Neuronal stem cell (in vitro differentiated cells): ENCODE measurements around the gene OCA2.
A peak's percentile ranks its signal among the peaks of the same experiment; 100 is the strongest.

Source experiments
- DNase-seq: peaks from one replicate; pipeline ENCODE4 v3.0.0-alpha.2; 2013; ENCODE audit warnings: low spot score
- H2AFZ ChIP-seq: one replicate; pipeline ENCODE4 v1.6.1; 2013; ENCODE audit warnings: mild to moderate bottlenecking, low read length, inconsistent platforms
- H2AK5ac ChIP-seq: 2 replicates; pipeline ENCODE4 v1.6.1; 2013; ENCODE audit warnings: low read depth, mild to moderate bottlenecking, inconsistent platforms, low read length, moderate library complexity, mixed read lengths
- H2BK120ac ChIP-seq: 2 replicates; pipeline ENCODE4 v1.6.1; 2013; ENCODE audit warnings: low read depth, mild to moderate bottlenecking, inconsistent platforms, low read length, moderate library complexity, mixed read lengths
- H2BK12ac ChIP-seq: one replicate; pipeline ENCODE4 v1.6.1; 2013; ENCODE audit warnings: low read length, inconsistent platforms
- H2BK15ac ChIP-seq: 2 replicates; pipeline ENCODE4 v1.6.1; 2013; ENCODE audit warnings: mild to moderate bottlenecking, low read length, inconsistent platforms, mixed read lengths
- H2BK5ac ChIP-seq: one replicate; pipeline ENCODE4 v1.6.1; 2013; ENCODE audit warnings: inconsistent platforms, mild to moderate bottlenecking, low read length, moderate library complexity
- H3K14ac ChIP-seq: one replicate; pipeline ENCODE4 v1.6.1; 2013; ENCODE audit warnings: low read length, inconsistent platforms
- H3K18ac ChIP-seq: 2 replicates; pipeline ENCODE4 v1.6.1; 2013; ENCODE audit warnings: low read length, inconsistent platforms
- H3K23ac ChIP-seq: 2 replicates; pipeline ENCODE4 v1.6.1; 2013; ENCODE audit warnings: low read depth, mild to moderate bottlenecking, mixed read lengths, low read length, inconsistent platforms; ENCODE audit not compliant: poor library complexity
- H3K27ac ChIP-seq: replicated peaks from 3 replicates; pipeline ENCODE4 v1.5.1; 2013; ENCODE audit warnings: low read length, inconsistent platforms
- H3K27me3 ChIP-seq, 3 experiments: 2 replicates each; pipeline ENCODE4 v1.6.1; 2013; ENCODE audit warnings: low read length in 3 of 3, mild to moderate bottlenecking in 2 of 3, inconsistent platforms in 1 of 3, low read depth in 1 of 3, mixed read lengths in 1 of 3, moderate library complexity in 1 of 3; ENCODE audit not compliant: control insufficient read depth in 3 of 3, insufficient read depth in 3 of 3
- H3K36me3 ChIP-seq, 2 donors: replicated peaks in 1 of 2; 2 replicates each; pipeline ENCODE4 v1.6.1; 2013; ENCODE audit warnings: low read length in 2 of 2; ENCODE audit not compliant: control insufficient read depth in 2 of 2, insufficient read depth in 2 of 2
- H3K4ac ChIP-seq: 2 replicates; pipeline ENCODE4 v1.6.1; 2013; ENCODE audit warnings: inconsistent platforms, mild to moderate bottlenecking, low read length, moderate library complexity
- H3K4me1 ChIP-seq, 2 donors: 1 replicate in 1 of 2; 2 replicates in 1 of 2; pipeline ENCODE4 v1.6.1; 2013; ENCODE audit warnings: low read length in 2 of 2, low read depth in 1 of 2; ENCODE audit not compliant: control insufficient read depth in 2 of 2, insufficient read depth in 1 of 2
- H3K4me2 ChIP-seq: one replicate; pipeline ENCODE4 v1.6.1; 2013; ENCODE audit warnings: mild to moderate bottlenecking, low read length, inconsistent platforms; ENCODE audit not compliant: insufficient read depth, poor library complexity, severe bottlenecking
- H3K4me3 ChIP-seq, 2 donors: 2 replicates each; pipeline ENCODE4 v1.5.1; 2013; ENCODE audit warnings: low read length in 2 of 2, mild to moderate bottlenecking in 2 of 2, inconsistent platforms in 1 of 2, moderate library complexity in 1 of 2
- H3K79me1 ChIP-seq: one replicate; pipeline ENCODE4 v1.6.1; 2013; ENCODE audit warnings: low read depth, mild to moderate bottlenecking, inconsistent platforms, low read length, moderate library complexity
- H3K9ac ChIP-seq: one replicate; pipeline ENCODE4 v1.6.1; 2013; ENCODE audit warnings: mild to moderate bottlenecking, low read depth, low read length, inconsistent platforms; ENCODE audit not compliant: poor library complexity
- H3K9me3 ChIP-seq, 2 donors: replicated peaks in 1 of 2; 2 replicates each; pipeline versions ENCODE3 to v1.6.1; 2013; ENCODE audit warnings: low read length in 2 of 2, mild to moderate bottlenecking in 2 of 2, inconsistent platforms in 1 of 2, low read depth in 1 of 2, mixed read lengths in 1 of 2, moderate library complexity in 1 of 2; ENCODE audit not compliant: control insufficient read depth in 2 of 2, insufficient read depth in 1 of 2
- H4K8ac ChIP-seq: one replicate; pipeline ENCODE4 v1.6.1; 2013; ENCODE audit warnings: low read depth, mild to moderate bottlenecking, inconsistent platforms, low read length, moderate library complexity
- H4K91ac ChIP-seq: one replicate; pipeline ENCODE4 v1.6.1; 2013; ENCODE audit warnings: low read length, low read depth, mild to moderate bottlenecking, inconsistent platforms; ENCODE audit not compliant: poor library complexity
- WGBS, 2 donors: extraction: QIAGEN DNeasy Blood & Tissue Kit; methylation state at CpG; one replicate each; pipeline ENCODE4 v1.1.7; 2013; ENCODE audit warnings: missing lambda C conversion rate in 2 of 2, mixed read lengths in 1 of 2; ENCODE audit not compliant: insufficient read length in 2 of 2, insufficient replicate concordance in 1 of 2; ENCODE audit errors: extremely low coverage in 2 of 2; 5-methylcytosine and 5-hydroxymethylcytosine counted together

The OCA2 gene

GRCh38 chr15:27835233-27835939 is 263.7 kb downstream of the OCA2 start:
- Histone ChIP-seq H3K4me2 (no peak overlapping the region), H3K14ac (no peak overlapping the region)
- whole genome bisulfite sequencing, 2 donors, result no CpG with 5 or more reads among the region's 13 CpGs

GRCh38 chr15:27834684-27835083 is 264.4 kb downstream of the OCA2 start:
- H3K27me3 ChIP-seq, result no peaks in the 10 kb centered on the region
- peaks cover 0 to 6% of the 10 kb centered on the region in 2 donors for H3K4me1 ChIP-seq
- H3K27ac ChIP-seq, result no peak overlapping the region
- WGBS, 2 donors, result no CpG with 5 or more reads among the region's 10 CpGs
- H3K4ac ChIP-seq, result no peak overlapping the region
- H2AK5ac ChIP-seq, result no peak overlapping the region
- H2AFZ ChIP-seq, result no peak overlapping the region
- no peak overlapping the region for H2BK12ac ChIP-seq
- H3K4me3 ChIP-seq, result peak overlapping the region in 1 of 2 donors; percentile 4
- no peak overlapping the region for H2BK120ac ChIP-seq
- no peak overlapping the region for H3K4me2 ChIP-seq
- no peak for DNase-seq
- peak overlapping the region; percentile 15 for H3K18ac ChIP-seq
- H3K14ac ChIP-seq, result no peak overlapping the region
- H4K91ac ChIP-seq, result no peak overlapping the region
- H3K23ac ChIP-seq, result peak overlapping the region; percentile 71
- H3K79me1 ChIP-seq, result no peaks in the 10 kb centered on the region
- no peaks in the 10 kb centered on the region for H3K9me3 ChIP-seq
- no peak overlapping the region for H4K8ac ChIP-seq
- H2BK15ac ChIP-seq, result no peak overlapping the region
- no peak overlapping the region for H2BK5ac ChIP-seq
- H3K9ac ChIP-seq, result no peak overlapping the region
- H3K36me3 ChIP-seq, result no peaks in the 10 kb centered on the region

More at GRCh38 chr15:27835233-27835939, 263.7 kb downstream of the OCA2 start:
- H3K36me3 ChIP-seq, result no peaks in the 10 kb centered on the region
- no peak overlapping the region for H2BK5ac ChIP-seq
- no peak overlapping the region for H2BK120ac ChIP-seq
- H3K9me3 ChIP-seq, result no peaks in the 10 kb centered on the region
- H2BK12ac ChIP-seq, result no peak overlapping the region
- no peak overlapping the region for H4K8ac ChIP-seq
- H3K79me1 ChIP-seq, result no peaks in the 10 kb centered on the region
- H3K4me1 ChIP-seq, result peaks cover 0 to 6% of the 10 kb centered on the region in 2 donors
- no peak overlapping the region for H3K9ac ChIP-seq
- no peak overlapping the region for H2AFZ ChIP-seq
- H3K27ac ChIP-seq, result no peak overlapping the region
- no peak overlapping the region for H3K4ac ChIP-seq
- H3K27me3 ChIP-seq, result no peaks in the 10 kb centered on the region
- no peak overlapping the region for H3K23ac ChIP-seq
- no peak overlapping the region for H4K91ac ChIP-seq
- peak overlapping the region; percentile 52 for H3K18ac ChIP-seq
- no peak overlapping the region for H3K4me3 ChIP-seq
- no peak overlapping the region for H2AK5ac ChIP-seq
- H2BK15ac ChIP-seq, result no peak overlapping the region
- no peak for DNase-seq

- Histone ChIP-seq H3K4ac (no peak overlapping the region), H3K36me3 (no peaks in the 10 kb centered on the region), H3K27ac (no peak overlapping the region), H3K14ac (no peak overlapping the region), H2BK120ac (no peak overlapping the region), H4K8ac (no peak overlapping the region), H3K9me3 (no peaks in the 10 kb centered on the region), H3K4me1 (peaks cover 0 to 6% of the 10 kb centered on the region in 2 donors), H2BK5ac (no peak overlapping the region), H2AFZ (no peak overlapping the region), H4K91ac (no peak overlapping the region), H3K18ac (no peak overlapping the region), H3K9ac (no peak overlapping the region), H3K4me2 (no peak overlapping the region), H2AK5ac (no peak overlapping the region), H3K23ac (no peak overlapping the region), H3K79me1 (no peaks in the 10 kb centered on the region), H2BK15ac (no peak overlapping the region), H3K27me3 (no peaks in the 10 kb centered on the region), H2BK12ac (peak overlapping the region; percentile 75), H3K4me3 (no peak overlapping the region)
- DNase-seq, result no peak
- no CpG with 5 or more reads among the region's 2 CpGs for WGBS, 2 donors
These were observed 265.1 kb downstream of the OCA2 start for GRCh38 chr15:27833974-27834373.

GRCh38 chr15:27833178-27833577 is 265.9 kb downstream of the OCA2 start:
- no peak overlapping the region for H2BK12ac ChIP-seq
- H3K4me2 ChIP-seq, result no peak overlapping the region
- WGBS, 2 donors, result no CpG with 5 or more reads among the region's 4 CpGs
- H3K79me1 ChIP-seq, result no peaks in the 10 kb centered on the region
- no peak overlapping the region for H2BK15ac ChIP-seq
- H3K4ac ChIP-seq, result no peak overlapping the region
- H3K4me3 ChIP-seq, result no peak overlapping the region
- H2BK120ac ChIP-seq, result no peak overlapping the region
- no peak overlapping the region for H4K8ac ChIP-seq
- H3K9me3 ChIP-seq, result no peaks in the 10 kb centered on the region
- no peak overlapping the region for H3K27ac ChIP-seq
- H4K91ac ChIP-seq, result no peak overlapping the region
- H2AFZ ChIP-seq, result no peak overlapping the region
- no peaks in the 10 kb centered on the region for H3K36me3 ChIP-seq
- no peaks in the 10 kb centered on the region for H3K27me3 ChIP-seq
- H3K18ac ChIP-seq, result no peak overlapping the region
- no peak overlapping the region for H2AK5ac ChIP-seq
- no peak for DNase-seq
- peaks cover 0 to 6% of the 10 kb centered on the region in 2 donors for H3K4me1 ChIP-seq
- no peak overlapping the region for H3K9ac ChIP-seq
- H3K23ac ChIP-seq, result no peak overlapping the region
- H2BK5ac ChIP-seq, result no peak overlapping the region
- no peak overlapping the region for H3K14ac ChIP-seq
